VCaP (cell line): Measurements from ENCODE around the gene XYLT1.
A peak's percentile ranks its signal among the peaks of the same experiment; 100 is the strongest.

Experiments used
- H3K27ac ChIP-seq: fragments of 450-650 bp; 2 replicates; pipeline ENCODE4 v1.5.1; 2017
- CTCF ChIP-seq: fragments of 450-650 bp; conservative IDR thresholded peaks from 2 replicates; pipeline ENCODE4 v1.5.1; 2017; ENCODE audit warnings: mild to moderate bottlenecking, moderate library complexity

XYLT1 gene

DNA sequence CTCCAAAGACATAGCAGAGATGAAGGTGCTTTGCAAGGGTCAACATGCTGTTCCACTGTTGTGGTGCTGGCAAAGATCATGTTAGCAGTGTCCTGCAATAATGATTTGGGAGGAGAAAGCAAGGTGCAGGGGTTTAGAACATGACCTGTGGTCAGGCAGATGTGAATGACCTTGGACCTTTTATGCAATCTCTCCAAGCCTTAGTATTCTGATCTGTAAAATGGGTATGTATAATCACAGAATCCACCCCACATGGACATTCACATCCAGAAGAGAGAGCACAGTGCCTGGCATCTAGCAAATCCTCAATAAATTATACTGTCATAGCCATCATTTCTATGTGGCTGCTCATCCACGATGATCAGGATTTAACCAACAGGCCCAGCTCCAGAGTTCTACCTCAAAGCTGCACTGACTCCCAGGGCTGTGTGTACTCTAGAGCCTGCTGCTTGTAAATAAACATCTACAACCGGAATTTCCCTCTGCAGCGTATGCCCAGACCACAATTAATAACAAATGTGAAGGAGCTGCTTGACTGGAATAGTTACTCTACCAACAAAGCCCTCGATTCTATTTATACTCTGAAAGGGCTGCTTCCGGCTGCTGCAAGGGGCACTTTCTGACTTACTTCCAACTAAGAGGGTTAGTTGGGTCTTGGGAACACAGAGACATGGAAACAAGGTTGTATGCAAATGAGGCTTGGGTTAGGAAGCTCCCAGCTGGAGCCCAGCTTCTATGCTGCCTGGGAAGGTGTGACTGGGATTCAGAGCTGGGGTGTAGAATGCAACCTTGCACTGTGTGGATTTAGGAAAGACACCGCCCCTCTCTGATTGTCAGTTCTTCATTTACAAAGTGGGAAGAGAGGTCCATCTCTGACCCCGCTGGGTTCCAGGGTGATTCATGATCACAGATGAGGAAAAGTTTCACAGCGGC is 265.2 kb downstream of the XYLT1 start:
- peak overlapping the region; percentile 92 for H3K27ac ChIP-seq
- no peak for TF ChIP-seq CTCF

DNA sequence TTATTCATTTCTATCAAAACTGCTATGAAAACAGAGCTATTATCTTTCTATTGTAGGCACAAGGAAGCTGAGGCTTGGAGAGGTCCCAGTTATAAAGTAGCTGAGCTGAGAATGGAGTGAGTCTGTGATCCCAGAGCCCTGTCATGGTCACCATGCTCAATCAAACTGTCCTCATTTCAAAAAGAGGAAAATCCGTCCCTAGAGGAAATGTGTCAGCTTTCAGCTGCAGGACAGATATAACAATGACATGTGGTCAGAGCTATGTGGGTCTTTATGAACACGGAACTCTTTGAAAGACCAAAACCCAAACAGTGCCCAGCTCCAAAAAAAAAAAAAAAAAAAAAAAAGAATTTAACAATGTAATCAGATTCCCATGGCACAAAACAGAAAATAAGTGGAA is 266.1 kb downstream of the XYLT1 start:
- peak overlapping the region; percentile 92 for H3K27ac ChIP-seq
- no peak for TF ChIP-seq CTCF

GRCh38 chr16:17204206-17204605 is 266.6 kb downstream of the XYLT1 start:
- TF ChIP-seq CTCF, result no peak
- H3K27ac ChIP-seq, result peak overlapping the region; percentile 92

DNA sequence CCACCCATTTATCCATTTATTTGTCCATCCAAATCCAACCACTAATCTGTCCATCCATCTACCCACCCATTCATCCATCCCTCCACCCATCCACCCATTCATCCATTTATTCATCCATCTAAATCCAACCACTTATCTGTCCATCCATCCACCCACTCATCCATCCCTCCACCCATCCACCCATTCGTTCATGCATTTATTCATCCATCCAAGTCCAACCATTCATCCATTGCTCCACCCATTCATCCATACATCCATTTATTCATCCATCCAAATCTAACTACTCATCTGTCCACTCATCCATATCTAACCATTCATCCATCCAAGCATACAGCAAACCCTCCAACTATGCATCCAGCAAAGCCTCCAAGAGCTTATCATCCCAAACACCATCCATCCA is 267.3 kb downstream of the XYLT1 start:
- no peak overlapping the region for H3K27ac ChIP-seq
- TF ChIP-seq CTCF, result no peak

DNA sequence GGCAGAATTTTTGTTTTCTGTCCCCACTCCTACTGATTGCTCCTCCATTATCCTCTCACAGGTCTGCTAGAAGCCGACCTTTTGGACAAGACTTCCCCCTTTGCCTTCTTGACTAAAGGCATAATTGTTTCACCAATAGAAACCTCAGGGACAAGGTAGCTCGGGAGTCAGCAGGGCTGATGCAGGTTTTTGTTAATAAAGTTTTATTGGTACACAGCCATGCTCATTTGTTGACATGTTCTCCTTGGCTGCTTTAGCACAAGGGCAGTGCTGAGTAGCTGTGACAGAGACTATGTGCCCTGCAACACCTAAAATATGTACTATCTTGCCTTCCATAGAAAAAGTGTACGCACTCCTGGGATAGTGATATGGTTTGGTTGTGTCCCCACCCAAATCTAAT is 271.6 kb downstream of the XYLT1 start:
- H3K27ac ChIP-seq, result no peak overlapping the region
- no peak for TF ChIP-seq CTCF

DNA sequence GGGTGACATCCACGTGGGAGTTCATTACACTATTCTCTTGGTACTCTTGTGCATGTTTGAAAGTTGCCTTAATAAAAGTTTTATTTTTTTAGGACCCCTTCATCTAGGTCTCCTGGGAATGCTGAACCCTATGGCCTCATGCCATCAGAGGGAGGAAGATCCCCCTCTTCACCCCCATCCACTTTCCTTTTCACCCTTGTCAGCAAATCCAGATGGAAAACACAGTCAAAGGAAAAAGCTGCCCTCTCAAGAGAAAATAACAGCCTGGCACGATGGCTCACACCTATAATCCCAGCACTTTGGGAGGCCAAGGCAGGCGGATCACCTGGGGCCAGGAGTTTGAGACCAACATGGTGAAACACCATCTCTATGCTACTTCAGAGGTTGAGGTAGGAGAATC is 274.2 kb downstream of the XYLT1 start:
- TF ChIP-seq CTCF, result no peak
- H3K27ac ChIP-seq, result no peak overlapping the region

- no peak overlapping the region for H3K27ac ChIP-seq
- no peak; the same call in 1 of the 2 replicates for TF ChIP-seq CTCF
Measured at GRCh38 chr16:17194190-17194780, 276.5 kb downstream of the XYLT1 start.
